HCT116 (cell line): Measurements from ENCODE around the gene FARP1. TPM values are rescaled to one million over a fixed set of nuclear protein-coding genes. Genes with fewer than 3 reads are reported as not detected.

Experiments
- ATAC-seq: fragments of 200-7000 bp; cut with Tn5 transposase; 2 replicates; pipeline ENCODE4 v1.9.1; 2020; ENCODE audit warnings: mild to moderate bottlenecking, moderate library complexity
- BruUV-seq: library from RNA; stranded (reverse); fragments of 400-500 nt; replicated peaks from 2 replicates; lab custom pipeline; 2021; lab: Mats Ljungman, UMichigan
- CTCF ChIA-PET: fragments of 300-600 bp; sonication (Branson Sonifier 250); formaldehyde crosslinking; loops from one replicate; lab custom pipeline; 2021; ENCODE audit warnings: antibody characterized with exemption; lab: Charles Lee
- POLR2A ChIA-PET: fragments of 300-600, 350-600 bp; sonication (Branson Sonifier 250); formaldehyde crosslinking; loops from one replicate; lab custom pipeline; 2021; ENCODE audit warnings: antibody characterized with exemption; lab: Charles Lee
- RAD21 ChIA-PET, 2 experiments: fragments of 300-600 bp; sonication (Branson Sonifier 250); formaldehyde crosslinking; loops; one replicate each; lab custom pipeline; 2023; ENCODE audit warnings: low total read pairs in 2 of 2; ENCODE audit not compliant: uncharacterized antibody in 2 of 2, unreplicated experiment in 2 of 2, low non-redundant PET in 1 of 2; lab: Charles Lee
- DNase-seq: peaks from one replicate; pipeline ENCODE4 v3.0.0-alpha.2; 2010; ENCODE audit warnings: low read depth, low spot score
- H2AFZ ChIP-seq: fragments of 200-600 bp; shearing (Covaris generic), sonication (generic); 2 replicates; pipeline ENCODE4 v1.6.1; 2017; ENCODE audit warnings: low read depth, mixed run types, mixed read lengths, antibody characterized with exemption, low read length; ENCODE audit not compliant: poor library complexity, severe bottlenecking
- H3K27ac ChIP-seq: 2 replicates; pipeline ENCODE4 v1.5.1; 2012; ENCODE audit warnings: low read depth, low read length
- H3K27me3 ChIP-seq: fragments of 200-600 bp; sonication (generic); 2 replicates; pipeline ENCODE4 v1.6.1; 2016; ENCODE audit warnings: mixed run types, low read length, mixed read lengths; ENCODE audit not compliant: insufficient read depth
- H3K36me3 ChIP-seq, 2 experiments: fragments of 200-500 bp in 1 of 2; fragments of 200-600 bp in 1 of 2; sonication (Bioruptor generic) in 1 of 2; sonication (generic) in 1 of 2; 2 replicates each; pipeline versions ENCODE4 v1.5.1 to v1.6.1; 2014 to 2016; ENCODE audit warnings: low read length in 2 of 2, inconsistent platforms in 1 of 2, mixed read lengths in 1 of 2, mixed run types in 1 of 2; ENCODE audit not compliant: insufficient read depth in 2 of 2, control insufficient read depth in 1 of 2
- H3K4me1 ChIP-seq, 2 experiments: fragments of 200-600 bp in 1 of 2; sonication (generic) in 1 of 2; 2 replicates each; pipeline versions ENCODE4 v1.5.1 to v1.6.1; 2012 to 2017; ENCODE audit warnings: low read length in 2 of 2, inconsistent platforms in 1 of 2, mild to moderate bottlenecking in 1 of 2, mixed read lengths in 1 of 2, mixed run types in 1 of 2, moderate library complexity in 1 of 2; ENCODE audit not compliant: insufficient read depth in 2 of 2, control insufficient read depth in 1 of 2
- H3K4me2 ChIP-seq: fragments of 200-600 bp; sonication (generic); 2 replicates; pipeline ENCODE4 v1.6.1; 2017; ENCODE audit warnings: mixed run types, low read length, mixed read lengths
- H3K4me3 ChIP-seq, 2 experiments: fragments of 200-600 bp in 1 of 2; sonication (generic) in 1 of 2; replicated peaks in 1 of 2; 2 replicates each; pipeline ENCODE4 v1.5.1; 2011 to 2016; ENCODE audit warnings: low read length in 2 of 2, control low read depth in 1 of 2, low read depth in 1 of 2, mild to moderate bottlenecking in 1 of 2, mixed read lengths in 1 of 2, mixed run types in 1 of 2
- H3K79me2 ChIP-seq: fragments of 200-600 bp; sonication (generic); 2 replicates; pipeline ENCODE4 v1.6.1; 2017; ENCODE audit warnings: mild to moderate bottlenecking, mixed run types, low read length, moderate library complexity, mixed read lengths; ENCODE audit not compliant: insufficient read depth
- H3K9ac ChIP-seq: fragments of 200-600 bp; sonication (generic); 2 replicates; pipeline ENCODE4 v1.6.1; 2016; ENCODE audit warnings: low read length, mixed read lengths
- H3K9me2 ChIP-seq: fragments of 200-600 bp; sonication (generic), shearing (Covaris generic); 2 replicates; pipeline ENCODE4 v1.6.1; 2017; ENCODE audit warnings: mixed run types, mild to moderate bottlenecking, moderate library complexity; ENCODE audit not compliant: insufficient read depth
- H3K9me3 ChIP-seq, 2 experiments: fragments of 200-500 bp in 1 of 2; fragments of 200-600 bp in 1 of 2; sonication (Bioruptor generic) in 1 of 2; sonication (generic) in 1 of 2; 2 replicates each; pipeline ENCODE4 v1.6.1; 2014 to 2017; ENCODE audit warnings: low read length in 2 of 2, mixed read lengths in 2 of 2, inconsistent platforms in 1 of 2, low read depth in 1 of 2, mild to moderate bottlenecking in 1 of 2, mixed run types in 1 of 2, moderate library complexity in 1 of 2; ENCODE audit not compliant: control insufficient read depth in 1 of 2, insufficient read depth in 1 of 2
- H4K20me1 ChIP-seq: fragments of 200-600 bp; sonication (generic), shearing (Covaris generic); 2 replicates; pipeline ENCODE4 v1.6.1; 2017; ENCODE audit warnings: mixed run types, mild to moderate bottlenecking, moderate library complexity; ENCODE audit not compliant: insufficient read depth
- CBX3 ChIP-seq: IDR thresholded peaks from 2 replicates; pipeline ENCODE4 v1.6.1; 2012; ENCODE audit warnings: low read depth
- CEBPB ChIP-seq: IDR thresholded peaks from 2 replicates; pipeline ENCODE4 v1.6.1; 2012; ENCODE audit warnings: low read depth
- FOSL1 ChIP-seq: IDR thresholded peaks from 2 replicates; pipeline ENCODE4 v1.6.1; 2012; ENCODE audit warnings: low read depth
- RAD21 ChIP-seq: IDR thresholded peaks from 2 replicates; pipeline ENCODE4 v1.6.1; 2012; ENCODE audit warnings: low read depth, mild to moderate bottlenecking
- SP1 ChIP-seq: IDR thresholded peaks from 2 replicates; pipeline ENCODE4 v1.6.1; 2012; ENCODE audit warnings: low read depth
- SRF ChIP-seq: IDR thresholded peaks from 2 replicates; pipeline ENCODE4 v1.6.1; 2012; ENCODE audit warnings: low read depth
- intact Hi-C: fragments of 100-400 bp; cut with micrococcal nuclease; formaldehyde crosslinking; loops from 2 replicates; pipeline ENCODE4 v1.10.0; 2022
- total RNA-seq: library from RNA; stranded (reverse); gene quantifications from one replicate; pipeline ENCODE4 v1.2.1, GENCODE V29; 2021; ENCODE audit not compliant: unreplicated experiment
- TF ChIP-seq, protein P1 (sequence below): IDR thresholded peaks from 2 replicates; pipeline ENCODE4 v1.6.1; 2012
- TF ChIP-seq, protein P2 (sequence below): IDR thresholded peaks from 2 replicates; pipeline ENCODE4 v1.6.1; 2012
- TF ChIP-seq, protein P3 (sequence below): IDR thresholded peaks from 2 replicates; pipeline ENCODE4 v1.6.1; 2011; ENCODE audit warnings: mild to moderate bottlenecking, low read length, moderate library complexity; ENCODE audit not compliant: insufficient replicate concordance; ENCODE audit errors: extremely low read depth

FARP1 gene
- total RNA-seq, 1 experiment from 2014 or later: 30.5 TPM

DNA sequence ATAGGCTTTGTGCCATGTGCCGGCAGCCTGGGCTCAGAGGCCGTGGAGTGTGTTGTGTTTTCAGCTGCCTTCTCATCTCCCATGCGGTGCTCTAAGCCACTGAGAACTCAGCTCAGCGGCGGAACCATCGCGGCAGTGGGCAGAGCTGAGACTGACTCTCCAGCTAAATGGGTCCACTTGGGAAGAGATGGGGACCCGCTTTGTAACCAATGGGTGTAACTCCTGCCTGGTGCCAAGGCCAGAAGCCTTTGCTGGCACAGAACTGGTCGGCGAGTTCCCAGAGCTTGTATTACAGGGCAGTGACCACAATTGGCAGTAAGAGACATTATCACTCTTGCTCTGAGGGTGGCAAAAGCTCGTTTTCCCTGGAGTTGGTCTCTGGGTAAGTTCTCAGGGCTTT is 251.0 kb downstream of the FARP1 start (continued):
- TF ChIP-seq, protein P1, sequence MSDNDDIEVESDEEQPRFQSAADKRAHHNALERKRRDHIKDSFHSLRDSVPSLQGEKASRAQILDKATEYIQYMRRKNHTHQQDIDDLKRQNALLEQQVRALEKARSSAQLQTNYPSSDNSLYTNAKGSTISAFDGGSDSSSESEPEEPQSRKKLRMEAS: no peak
- TF ChIP-seq SP1: no peak

DNA sequence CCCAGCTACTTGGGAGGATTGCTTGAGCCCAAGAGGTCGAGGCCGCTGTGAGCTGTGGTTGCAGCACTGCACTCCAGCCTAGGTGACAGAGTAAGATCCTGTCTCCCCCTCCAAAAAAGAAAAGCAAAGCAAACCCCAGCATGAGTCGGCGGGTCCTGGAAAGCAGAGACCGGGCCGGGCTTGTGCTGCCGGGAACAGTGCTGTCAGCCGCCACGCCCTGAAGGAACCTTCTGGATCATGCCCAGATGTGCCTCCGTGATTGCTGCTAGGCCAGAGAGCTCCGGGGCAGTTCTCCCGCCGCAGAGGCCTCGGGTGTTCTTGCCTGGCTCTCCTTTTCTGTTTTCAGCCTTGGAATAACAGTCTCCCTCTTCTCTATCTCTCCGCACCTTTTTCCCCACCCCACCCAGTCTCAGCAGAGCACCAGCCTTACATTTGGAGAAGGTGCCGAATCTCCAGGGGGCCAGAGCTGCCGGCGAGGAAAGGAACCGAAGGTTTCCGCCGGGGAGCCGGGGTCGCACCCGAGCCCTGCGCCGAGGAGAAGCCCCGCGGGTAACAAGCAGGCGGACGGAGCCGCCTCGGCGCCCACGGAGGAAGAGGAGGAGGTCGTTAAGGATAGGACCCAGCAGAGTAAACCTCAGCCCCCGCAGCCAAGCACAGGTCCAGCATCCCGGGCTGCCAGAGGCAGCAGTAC is 252.1 kb downstream of the FARP1 start:
- H3K4me2 ChIP-seq: no peak overlapping the region
- BruUV-seq: no TSS peak
- RAD21 ChIA-PET: no interaction called here

More for the DNA sequence above, 252.1 kb downstream of the FARP1 start:
- DNase-seq: no peak
- intact Hi-C loops: no loop called here
- H3K9ac ChIP-seq: no peak overlapping the region
- no peak overlapping the region for H2AFZ ChIP-seq
- CTCF ChIA-PET: no interaction called here
- no peak overlapping the region for H3K4me3 ChIP-seq
- no peaks in the 10 kb centered on the region for H4K20me1 ChIP-seq
- TF ChIP-seq SRF (no peak), FOSL1 (no peak), CBX3 (no peak), CEBPB (no peak), RAD21 (no peak)
- TF ChIP-seq, protein P2, sequence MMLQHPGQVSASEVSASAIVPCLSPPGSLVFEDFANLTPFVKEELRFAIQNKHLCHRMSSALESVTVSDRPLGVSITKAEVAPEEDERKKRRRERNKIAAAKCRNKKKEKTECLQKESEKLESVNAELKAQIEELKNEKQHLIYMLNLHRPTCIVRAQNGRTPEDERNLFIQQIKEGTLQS: no peak
- TF ChIP-seq, protein P3, sequence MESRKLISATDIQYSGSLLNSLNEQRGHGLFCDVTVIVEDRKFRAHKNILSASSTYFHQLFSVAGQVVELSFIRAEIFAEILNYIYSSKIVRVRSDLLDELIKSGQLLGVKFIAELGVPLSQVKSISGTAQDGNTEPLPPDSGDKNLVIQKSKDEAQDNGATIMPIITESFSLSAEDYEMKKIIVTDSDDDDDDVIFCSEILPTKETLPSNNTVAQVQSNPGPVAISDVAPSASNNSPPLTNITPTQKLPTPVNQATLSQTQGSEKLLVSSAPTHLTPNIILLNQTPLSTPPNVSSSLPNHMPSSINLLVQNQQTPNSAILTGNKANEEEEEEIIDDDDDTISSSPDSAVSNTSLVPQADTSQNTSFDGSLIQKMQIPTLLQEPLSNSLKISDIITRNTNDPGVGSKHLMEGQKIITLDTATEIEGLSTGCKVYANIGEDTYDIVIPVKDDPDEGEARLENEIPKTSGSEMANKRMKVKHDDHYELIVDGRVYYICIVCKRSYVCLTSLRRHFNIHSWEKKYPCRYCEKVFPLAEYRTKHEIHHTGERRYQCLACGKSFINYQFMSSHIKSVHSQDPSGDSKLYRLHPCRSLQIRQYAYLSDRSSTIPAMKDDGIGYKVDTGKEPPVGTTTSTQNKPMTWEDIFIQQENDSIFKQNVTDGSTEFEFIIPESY: no peak
- TF ChIP-seq, all 23 proteins: peak for 0
- H3K27me3 ChIP-seq: no peaks in the 10 kb centered on the region
- H3K4me1 ChIP-seq: no peaks in the 10 kb centered on the region
- no peaks in the 10 kb centered on the region for H3K9me3 ChIP-seq
- POLR2A ChIA-PET: no interaction called here
- no peaks in the 10 kb centered on the region; a peak in 1 of 4 replicates for H3K36me3 ChIP-seq
- H3K27ac ChIP-seq: no peak overlapping the region
- no peaks in the 10 kb centered on the region for H3K79me2 ChIP-seq
- no peak for ATAC-seq
- H3K9me2 ChIP-seq: no peaks in the 10 kb centered on the region
